ENCODE results near the gene MIGA1.
"Not testable (repeated sequence)": the region's sequence is repeated elsewhere in the genome, so short reads cannot be mapped to it uniquely, and the experiment has no call there.

Gene MIGA1

DNA sequence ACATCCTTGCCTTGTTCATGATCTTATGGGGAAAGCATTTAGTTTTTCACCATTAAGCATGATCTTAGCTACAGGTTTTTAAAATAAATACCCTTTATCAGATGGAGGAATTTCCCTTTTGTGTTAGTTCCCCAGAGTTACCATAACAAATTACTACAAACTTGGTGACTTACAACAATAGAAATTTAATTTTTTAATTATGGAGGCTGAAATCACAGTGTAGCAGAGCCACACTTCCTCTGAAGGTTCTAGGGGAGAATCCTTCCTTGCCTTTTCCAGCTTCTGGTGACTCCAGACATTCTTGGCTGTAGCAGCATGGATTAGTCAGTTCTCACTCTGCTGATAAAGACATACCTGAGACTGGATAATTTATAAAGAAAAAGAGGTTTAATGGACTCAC lies 18.5 kb downstream of the MIGA1 start:
- DNase-seq (ENCODE audit: low read depth in 1 of 2, low spot score in 1 of 2) = no peak

DNA sequence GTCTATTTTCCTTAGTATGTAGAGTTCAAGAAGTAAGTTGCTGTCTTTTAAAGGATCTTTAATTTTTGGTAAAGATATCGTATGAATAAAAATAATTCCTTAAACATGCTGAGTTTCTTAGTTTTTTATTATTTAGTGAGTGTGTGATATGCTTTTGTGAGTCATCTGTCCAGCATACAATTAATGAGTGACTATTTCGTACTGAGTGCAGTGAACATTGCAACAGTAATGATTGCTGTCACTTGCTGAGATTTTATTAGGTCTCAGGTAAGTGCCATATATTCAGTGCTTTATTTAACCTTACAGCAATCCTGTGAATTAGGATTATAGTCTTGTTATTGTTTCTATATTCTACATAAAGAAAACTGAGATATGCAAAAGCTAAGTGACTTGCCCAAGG lies 22.6 kb downstream of the MIGA1 start:
- no peak for DNase-seq (ENCODE audit: low read depth in 1 of 2, low spot score in 1 of 2)

- no peak for DNase-seq (ENCODE audit: low read depth in 1 of 2, low spot score in 1 of 2)
Measured at GRCh38 chr1:77803371-77803770, 23.9 kb downstream of the MIGA1 start.

DNA sequence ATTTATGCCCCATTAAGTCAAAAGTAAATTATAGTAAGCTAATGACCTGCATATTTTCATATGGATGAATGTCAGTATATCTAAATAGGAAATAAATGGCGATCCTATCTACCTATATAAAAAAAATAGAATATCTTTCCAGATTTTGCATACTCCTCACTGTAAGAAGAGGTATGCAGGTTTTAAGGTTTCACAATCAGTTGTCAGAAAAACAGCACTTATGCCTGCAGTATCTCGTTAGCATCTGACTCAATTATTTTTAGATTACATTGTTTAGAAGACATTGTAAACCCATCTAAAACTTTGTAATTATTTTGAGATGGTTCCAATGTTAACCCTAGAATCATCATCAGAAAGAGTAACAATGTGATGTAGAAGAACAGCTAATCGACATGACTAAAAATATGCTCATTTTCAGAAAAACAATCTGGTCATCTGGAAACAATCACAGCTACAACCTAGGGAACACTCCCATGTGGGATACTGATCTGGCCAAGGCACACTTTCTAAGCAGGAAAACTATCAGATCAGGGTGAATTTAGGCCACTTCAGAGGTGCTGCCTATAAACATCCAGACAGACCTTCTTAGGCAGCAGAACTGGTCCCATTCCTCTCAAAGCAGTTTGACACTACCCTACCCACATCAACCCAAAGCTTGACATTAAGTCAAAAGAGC lies 30.5 kb downstream of the MIGA1 start:
- DNase-seq (ENCODE audit: low read depth in 1 of 2, low spot score in 1 of 2) = not testable (repeated sequence)

GRCh38 chr1:77811589-77811988 lies 32.1 kb downstream of the MIGA1 start:
- DNase-seq (ENCODE audit: low read depth in 1 of 2, low spot score in 1 of 2) = not testable (repeated sequence)

DNA sequence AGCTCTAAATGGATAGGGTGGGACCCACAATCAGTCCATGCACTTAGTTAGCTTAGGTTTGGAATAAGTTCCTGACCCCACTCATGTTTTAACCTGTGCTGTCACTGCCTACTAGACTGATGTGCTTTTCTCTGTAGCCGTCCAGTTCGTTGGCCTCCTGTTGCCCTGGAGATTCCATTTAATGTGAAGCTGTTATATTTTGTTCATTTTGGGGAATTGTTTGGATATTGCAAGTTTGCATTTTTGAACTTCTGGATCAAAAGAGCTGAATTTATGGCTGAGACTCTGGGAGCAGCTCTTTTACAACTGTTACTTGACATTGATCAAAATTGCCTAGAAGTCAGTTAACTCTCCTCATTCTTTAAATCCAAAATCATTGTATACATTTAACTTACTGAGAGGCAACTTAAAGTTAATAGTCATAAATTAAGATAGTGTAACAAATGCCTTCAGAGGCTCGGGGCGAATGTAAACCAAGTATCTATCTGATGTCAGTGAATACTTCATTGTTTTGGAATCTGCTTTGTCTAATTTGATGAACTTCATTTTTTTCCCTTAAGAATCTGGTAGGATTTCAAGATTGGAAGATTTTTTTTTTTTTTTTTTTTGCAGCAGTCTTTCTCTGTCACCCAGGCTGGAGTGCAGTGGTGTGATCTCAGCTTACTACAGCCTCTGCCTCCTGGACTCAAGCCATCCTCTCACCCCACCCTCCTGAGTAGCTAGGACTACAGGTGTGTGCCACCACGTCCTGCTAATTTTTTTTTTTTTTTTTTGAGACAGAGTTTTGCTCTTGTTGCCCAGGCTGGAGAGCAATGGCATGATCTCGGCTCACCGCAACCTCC lies 38.1 kb downstream of the MIGA1 start:
- DNase-seq (ENCODE audit: low read depth in 1 of 2, low spot score in 1 of 2) = no peak

GRCh38 chr1:77820121-77820520 lies 40.7 kb downstream of the MIGA1 start:
- no peak for DNase-seq (ENCODE audit: low read depth in 1 of 2, low spot score in 1 of 2)

- no peak for DNase-seq (ENCODE audit: low read depth in 1 of 2, low spot score in 1 of 2)
Measured at GRCh38 chr1:77824079-77824478, 44.6 kb downstream of the MIGA1 start.

- no peak for DNase-seq (ENCODE audit: low read depth in 1 of 2, low spot score in 1 of 2)
Measured at GRCh38 chr1:77824694-77825093, 45.2 kb downstream of the MIGA1 start.

- no peak for DNase-seq (ENCODE audit: low read depth in 1 of 2, low spot score in 1 of 2)
Measured at GRCh38 chr1:77825131-77825709, 45.8 kb downstream of the MIGA1 start.

GRCh38 chr1:77826851-77827250 lies 47.4 kb downstream of the MIGA1 start:
- not testable (repeated sequence) for DNase-seq (ENCODE audit: low read depth in 1 of 2, low spot score in 1 of 2)

DNA sequence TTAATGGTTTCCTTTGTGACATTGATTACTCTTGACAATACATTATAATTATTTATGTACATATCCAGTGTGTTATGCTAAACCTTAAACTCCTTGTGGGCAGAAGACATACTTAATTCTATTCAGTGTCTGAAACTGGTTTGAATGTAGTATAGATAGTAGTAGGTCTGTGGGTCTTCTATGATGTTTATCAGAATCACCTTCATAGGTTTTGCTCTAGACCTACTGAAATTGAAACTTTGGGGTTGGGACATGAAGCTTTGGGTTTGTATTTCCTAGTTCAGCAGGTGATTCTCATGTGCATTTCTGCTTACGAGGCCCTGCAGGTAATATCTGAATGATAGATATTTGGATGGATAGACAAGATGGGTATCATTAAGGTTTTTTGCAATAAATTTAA lies 48.6 kb downstream of the MIGA1 start:
- no peak for DNase-seq (ENCODE audit: low read depth in 1 of 2, low spot score in 1 of 2)

DNA sequence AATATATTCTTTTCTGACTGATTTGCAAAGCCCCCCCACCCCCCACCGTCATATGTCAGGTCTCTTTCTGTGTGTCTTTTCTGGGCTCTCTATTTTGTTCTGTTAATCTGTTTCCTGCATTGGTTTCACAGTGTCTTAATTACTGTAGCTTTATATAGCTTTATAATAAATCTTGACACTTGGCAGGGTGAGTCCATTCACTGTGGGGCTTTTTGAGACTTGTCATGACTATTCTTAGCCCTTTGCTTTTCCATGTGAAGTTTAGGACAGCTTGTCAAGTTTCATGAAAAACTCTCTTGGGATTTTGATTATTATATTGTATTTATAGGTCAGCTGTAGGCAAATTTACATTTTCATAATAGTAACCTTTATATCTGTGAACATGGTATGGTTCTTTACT lies 50.4 kb downstream of the MIGA1 start:
- no peak for DNase-seq (ENCODE audit: low read depth in 1 of 2, low spot score in 1 of 2)

GRCh38 chr1:77830946-77831345 lies 51.5 kb downstream of the MIGA1 start:
- DNase-seq (ENCODE audit: low read depth in 1 of 2, low spot score in 1 of 2) = no peak

GRCh38 chr1:77831566-77831965 lies 52.1 kb downstream of the MIGA1 start:
- no peak for DNase-seq (ENCODE audit: low read depth in 1 of 2, low spot score in 1 of 2)

- DNase-seq (ENCODE audit: low read depth in 1 of 2, low spot score in 1 of 2) = no peak
Measured at GRCh38 chr1:77831976-77832711, 52.7 kb downstream of the MIGA1 start.

GRCh38 chr1:77832901-77833300 lies 53.5 kb downstream of the MIGA1 start:
- DNase-seq (ENCODE audit: low read depth in 1 of 2, low spot score in 1 of 2) = no peak

GRCh38 chr1:77833521-77834100 lies 54.2 kb downstream of the MIGA1 start:
- no peak for DNase-seq (ENCODE audit: low read depth in 1 of 2, low spot score in 1 of 2)

DNA sequence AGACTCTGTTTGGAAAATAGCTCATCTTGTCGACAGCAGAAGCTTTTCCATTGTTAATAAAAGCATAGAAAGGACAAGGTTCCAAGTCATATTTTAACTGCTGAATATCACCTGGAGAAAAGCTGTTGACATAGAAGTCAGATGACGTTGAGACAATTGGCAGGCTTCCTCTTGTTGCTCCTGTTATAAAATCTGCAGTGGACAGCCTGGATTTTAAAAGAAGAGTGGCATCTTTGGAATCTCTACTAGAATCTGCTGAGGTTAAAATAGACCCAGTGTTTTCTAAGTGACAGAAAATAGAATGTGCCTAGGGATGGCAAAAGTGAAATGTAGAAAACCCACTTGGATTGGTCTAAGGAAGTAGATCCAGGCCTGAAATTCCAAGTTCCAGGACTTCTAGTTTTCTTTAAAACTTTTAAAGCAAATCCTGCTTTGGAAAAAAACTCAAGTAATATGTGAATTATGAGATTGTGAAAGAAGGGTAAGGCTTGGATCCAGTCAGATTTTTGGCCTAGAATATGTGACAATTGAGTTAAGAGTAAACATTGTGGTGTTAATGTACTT lies 55.4 kb downstream of the MIGA1 start:
- DNase-seq (ENCODE audit: low read depth in 1 of 2, low spot score in 1 of 2) = no peak

- no peak for DNase-seq (ENCODE audit: low read depth in 1 of 2, low spot score in 1 of 2)
Measured at GRCh38 chr1:77841574-77841973, 62.1 kb downstream of the MIGA1 start.

- DNase-seq (ENCODE audit: low read depth in 1 of 2, low spot score in 1 of 2) = no peak
Measured at GRCh38 chr1:77845951-77846350, 66.5 kb downstream of the MIGA1 start.
